GDM1 (cell line): ENCODE measurements around the gene CSNK1G1.
"Not testable (repeated sequence)": the region's sequence is repeated elsewhere in the genome, so short reads cannot be mapped to it uniquely, and the experiment has no call there.

Experiments
- DNase-seq: peaks from one replicate; lab custom pipeline; 2025; lab: John Stamatoyannopoulos, UW

The CSNK1G1 gene

GRCh38 chr15:64349375-64349774 is 6.6 kb downstream of the CSNK1G1 start:
- no peak for DNase-seq

- no peak for DNase-seq
Observed at GRCh38 chr15:64348455-64348854, 7.5 kb downstream of the CSNK1G1 start.

GRCh38 chr15:64346242-64346641 is 9.7 kb downstream of the CSNK1G1 start:
- DNase-seq = not testable (repeated sequence)

- no peak for DNase-seq
Observed at GRCh38 chr15:64344651-64345294, 11.2 kb downstream of the CSNK1G1 start.

GRCh38 chr15:64343841-64344240 is 12.1 kb downstream of the CSNK1G1 start:
- no peak for DNase-seq

- no peak for DNase-seq
Observed at GRCh38 chr15:64343222-64343621, 12.8 kb downstream of the CSNK1G1 start.

GRCh38 chr15:64341961-64342360 is 14.0 kb downstream of the CSNK1G1 start:
- DNase-seq = no peak

GRCh38 chr15:64340355-64340754 is 15.6 kb downstream of the CSNK1G1 start:
- DNase-seq = no peak

GRCh38 chr15:64337761-64338160 is 18.2 kb downstream of the CSNK1G1 start:
- no peak for DNase-seq

GRCh38 chr15:64333986-64334929 is 21.7 kb downstream of the CSNK1G1 start:
- DNase-seq = no peak

- DNase-seq = no peak
Observed at GRCh38 chr15:64333516-64333915, 22.5 kb downstream of the CSNK1G1 start.

GRCh38 chr15:64331668-64332067 is 24.3 kb downstream of the CSNK1G1 start:
- DNase-seq = not testable (repeated sequence)

GRCh38 chr15:64326975-64327374 is 29.0 kb downstream of the CSNK1G1 start:
- not testable (repeated sequence) for DNase-seq

GRCh38 chr15:64326458-64326857 is 29.5 kb downstream of the CSNK1G1 start:
- not testable (repeated sequence) for DNase-seq

- DNase-seq = no peak
Observed at GRCh38 chr15:64324165-64324877, 31.7 kb downstream of the CSNK1G1 start.

- no peak for DNase-seq
Observed at GRCh38 chr15:64315216-64315615, 40.8 kb downstream of the CSNK1G1 start.

- no peak for DNase-seq
Observed at GRCh38 chr15:64314456-64314855, 41.5 kb downstream of the CSNK1G1 start.

- DNase-seq = no peak
Observed at GRCh38 chr15:64311566-64311965, 44.4 kb downstream of the CSNK1G1 start.

GRCh38 chr15:64310036-64310435 is 45.9 kb downstream of the CSNK1G1 start:
- DNase-seq = no peak

- no peak for DNase-seq
Observed at GRCh38 chr15:64305261-64305660, 50.7 kb downstream of the CSNK1G1 start.

- DNase-seq = no peak
Observed at GRCh38 chr15:64289550-64289949, 66.4 kb downstream of the CSNK1G1 start.

GRCh38 chr15:64288999-64289398 is 67.0 kb downstream of the CSNK1G1 start:
- no peak for DNase-seq

GRCh38 chr15:64288577-64288976 is 67.4 kb downstream of the CSNK1G1 start:
- DNase-seq = no peak
